ENCODE results near the gene SH3PXD2A.

Gene SH3PXD2A

DNA sequence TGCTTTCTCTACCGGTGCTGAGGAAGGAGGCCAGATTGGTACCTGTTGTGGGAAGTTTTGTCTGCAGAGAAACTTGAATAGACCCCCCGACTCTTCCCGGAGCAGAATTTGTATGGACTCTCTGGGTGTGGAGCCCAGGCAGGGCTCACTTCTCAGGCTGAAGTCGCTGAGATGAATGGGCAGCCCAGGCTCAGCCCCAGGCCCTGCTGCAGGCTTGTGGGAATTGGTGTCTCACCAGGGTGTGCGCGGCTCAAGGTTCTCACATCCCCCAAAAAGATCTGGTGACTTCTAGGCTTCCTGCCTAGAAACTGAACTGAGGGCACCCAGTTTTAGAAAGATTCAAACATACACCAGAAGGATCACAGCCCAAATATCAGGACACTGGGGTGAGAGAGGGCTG lies 258.4 kb downstream of the SH3PXD2A start:
- no peak for DNase-seq

DNA sequence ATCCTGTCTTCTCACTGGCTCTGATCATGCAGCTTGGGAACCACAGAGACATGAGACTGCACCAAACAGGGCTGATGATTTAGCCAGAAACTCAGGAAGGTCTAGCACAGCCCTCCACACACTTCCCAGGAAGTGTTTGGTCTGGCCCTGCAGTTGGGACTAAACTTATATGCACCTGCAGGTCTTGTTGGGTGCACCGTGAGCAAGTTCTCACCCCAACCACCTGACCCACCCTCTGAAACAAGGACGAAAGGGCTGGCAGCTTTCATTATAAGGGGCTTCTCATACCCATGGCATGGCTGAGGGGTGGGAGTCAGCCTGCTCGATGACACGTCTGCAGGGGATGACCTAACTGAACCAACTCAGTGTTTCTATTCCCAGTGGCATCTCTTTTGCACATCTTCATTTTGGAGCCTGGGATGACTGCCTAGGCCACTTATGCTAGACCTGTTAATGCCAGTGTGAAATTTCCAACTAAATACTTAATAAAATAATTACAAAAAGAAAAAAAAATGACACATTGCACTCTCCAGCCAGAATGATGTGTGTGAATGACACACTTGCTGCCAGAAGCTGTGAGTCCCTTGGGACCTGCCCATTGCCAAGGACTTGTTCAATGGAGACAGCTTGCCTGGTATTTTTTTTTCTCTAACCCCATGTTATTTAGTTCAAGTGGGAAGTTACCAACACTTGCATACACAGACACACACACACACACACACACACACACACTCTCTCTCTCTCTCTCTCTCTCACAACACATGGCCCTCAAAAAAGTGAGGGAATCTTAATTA lies 259.2 kb downstream of the SH3PXD2A start:
- DNase-seq, result no peak

DNA sequence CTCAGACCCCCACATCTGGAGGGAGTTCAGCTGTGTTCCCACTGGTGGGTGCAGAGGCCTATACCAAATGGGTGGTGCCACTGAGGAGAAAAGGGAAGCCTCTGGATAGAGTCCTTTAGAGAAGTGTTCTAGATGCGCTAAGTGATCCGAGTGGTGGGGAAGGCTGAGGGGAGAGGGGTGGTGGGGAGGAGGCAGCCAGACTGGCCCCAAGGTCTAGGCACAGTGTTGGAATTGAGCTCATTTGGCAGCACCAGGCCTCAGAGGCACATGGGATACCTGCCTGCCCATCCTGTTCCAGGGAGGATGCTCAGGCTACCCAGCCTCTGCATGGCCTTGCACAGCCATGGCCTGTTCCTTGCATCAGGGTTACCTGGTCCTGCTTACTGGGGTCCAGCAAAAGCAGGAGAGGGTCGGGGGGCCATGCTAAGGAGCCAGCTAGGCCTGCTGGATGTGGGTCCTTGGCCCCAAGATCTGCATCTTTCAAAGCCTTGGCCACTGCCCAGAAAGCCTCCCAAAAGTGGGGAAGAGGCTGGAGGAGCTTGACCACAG lies 262.3 kb downstream of the SH3PXD2A start:
- DNase-seq, result no peak

DNA sequence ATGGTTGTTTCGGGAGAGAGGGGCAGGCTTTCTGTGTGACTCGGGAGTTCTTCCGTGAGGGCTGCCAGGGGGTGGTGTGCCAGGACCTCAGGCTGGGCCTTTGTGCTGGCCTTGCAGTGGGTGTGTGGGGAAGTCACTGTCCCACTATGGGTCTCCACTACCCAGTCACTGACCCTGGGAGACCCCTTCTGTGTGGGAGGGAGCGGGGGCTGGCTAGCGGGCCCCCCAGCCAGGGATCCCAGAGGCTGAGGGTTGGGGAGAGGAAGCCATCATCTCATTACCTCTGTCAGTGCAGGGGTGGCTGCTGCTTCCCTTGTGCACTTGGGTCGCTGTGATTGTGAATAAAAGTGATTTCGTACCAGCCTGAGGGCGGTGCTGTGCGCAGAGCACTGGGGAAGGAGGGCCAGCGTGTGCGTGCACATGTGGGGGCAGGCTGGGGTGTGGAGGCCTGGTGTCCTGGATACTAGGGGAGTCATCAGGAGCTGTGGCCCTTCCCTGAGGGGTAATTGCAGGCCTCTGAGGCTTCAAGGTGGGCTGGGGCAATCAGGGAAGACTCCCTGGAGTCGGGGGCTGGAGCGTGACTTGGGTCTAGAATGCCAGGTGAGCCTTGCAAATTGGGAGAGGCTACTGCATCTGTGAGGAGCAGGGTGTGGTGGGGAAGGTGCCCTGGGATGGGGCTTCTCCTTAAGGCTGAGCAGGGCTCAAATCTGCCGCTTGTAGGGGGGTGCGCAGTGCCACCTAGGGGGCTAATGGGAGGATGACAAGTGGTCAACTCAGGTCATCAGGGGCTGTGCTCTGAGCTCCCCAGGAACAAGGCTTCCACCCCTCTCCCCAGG lies 263.0 kb downstream of the SH3PXD2A start:
- DNase-seq, result peak; percentile 50

DNA sequence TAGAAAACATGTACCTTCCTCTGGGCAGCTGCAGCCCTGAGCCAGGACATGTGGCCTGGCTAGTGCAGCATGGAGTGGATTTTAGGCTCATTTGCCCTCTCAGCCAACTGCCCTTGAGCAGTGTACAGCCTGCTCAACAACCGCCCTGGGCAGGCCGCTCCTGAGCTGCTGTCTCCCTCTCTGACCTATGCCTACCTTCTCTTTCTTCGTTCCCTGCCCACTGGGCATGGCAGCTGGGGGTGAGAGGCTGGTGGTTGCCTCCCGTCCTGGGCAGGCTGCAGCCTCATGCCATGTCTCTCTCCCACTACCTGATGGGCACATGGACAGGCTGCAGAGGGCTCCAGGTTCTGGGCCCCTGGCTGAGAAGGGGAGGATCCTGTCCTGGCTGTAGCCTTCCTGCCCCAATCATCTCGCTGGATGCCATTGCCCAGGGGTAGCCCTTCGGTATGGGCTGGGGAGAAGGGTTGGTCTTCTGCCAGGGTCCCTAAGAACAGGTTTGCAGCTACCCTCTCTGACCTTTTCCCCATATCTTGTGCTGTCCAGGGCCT lies 264.6 kb downstream of the SH3PXD2A start:
- DNase-seq, result no peak

DNA sequence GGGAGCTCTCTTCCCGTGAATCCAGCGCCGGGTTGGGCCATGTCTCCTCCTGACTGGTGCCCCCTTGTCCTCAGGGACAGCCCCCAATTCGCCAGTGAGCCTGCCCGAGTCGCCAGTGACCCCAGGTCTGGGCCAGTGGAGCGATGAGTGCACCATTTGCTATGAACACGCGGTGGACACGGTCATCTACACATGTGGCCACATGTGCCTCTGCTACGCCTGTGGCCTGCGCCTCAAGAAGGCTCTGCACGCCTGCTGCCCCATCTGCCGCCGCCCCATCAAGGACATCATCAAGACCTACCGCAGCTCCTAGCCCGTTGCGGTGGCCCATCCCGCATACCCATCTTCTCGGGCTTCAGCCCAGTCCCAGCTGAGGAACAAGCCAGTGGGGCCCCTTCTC lies 265.3 kb downstream of the SH3PXD2A start:
- DNase-seq, result no peak

DNA sequence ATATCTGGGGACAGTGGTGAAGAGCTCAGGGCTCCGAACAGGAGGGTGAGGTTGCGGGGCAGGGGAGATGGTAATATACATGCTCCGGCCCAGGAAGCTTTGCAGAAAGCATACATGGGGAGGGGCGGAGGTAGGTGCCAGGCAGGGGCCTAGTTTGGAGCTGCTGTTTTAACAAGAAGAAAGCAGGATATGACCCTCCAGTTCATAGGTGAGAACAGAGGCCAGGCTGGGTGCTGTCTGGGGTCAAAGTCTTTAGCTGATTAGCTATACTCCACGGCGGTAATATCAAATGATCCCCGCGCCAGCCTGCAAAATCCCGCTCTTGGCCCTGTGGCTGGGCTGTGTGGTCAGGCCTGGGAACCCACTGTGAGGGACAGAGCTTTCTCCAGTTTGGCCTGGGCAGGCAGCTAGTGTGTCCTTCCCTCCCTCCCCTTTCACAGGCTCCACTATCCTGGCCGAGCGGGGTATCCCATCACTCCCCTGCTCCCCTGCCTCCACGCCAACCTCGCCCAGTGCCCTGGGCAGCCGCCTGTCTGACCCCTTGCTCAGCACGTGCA lies 266.2 kb downstream of the SH3PXD2A start:
- no peak for DNase-seq

DNA sequence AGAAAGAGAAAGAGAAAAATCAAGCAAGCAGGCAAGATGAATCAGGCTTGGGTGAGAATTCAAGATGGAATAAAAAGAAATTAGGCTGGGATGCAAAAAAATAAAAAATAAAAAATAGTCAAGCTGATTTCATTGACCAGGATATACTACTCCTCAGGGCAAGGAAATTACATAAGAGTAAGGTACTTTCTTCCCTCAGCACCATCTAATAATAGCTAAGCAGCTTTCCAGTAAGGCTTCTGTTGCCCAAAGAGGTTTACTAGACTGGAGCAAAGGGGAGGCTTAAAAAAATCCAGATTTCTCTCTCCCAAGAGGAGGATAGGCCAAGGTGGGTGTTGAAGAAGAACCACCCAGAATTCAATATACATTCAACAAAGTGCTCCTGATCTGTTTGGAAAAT lies 268.3 kb downstream of the SH3PXD2A start:
- no peak for DNase-seq

DNA sequence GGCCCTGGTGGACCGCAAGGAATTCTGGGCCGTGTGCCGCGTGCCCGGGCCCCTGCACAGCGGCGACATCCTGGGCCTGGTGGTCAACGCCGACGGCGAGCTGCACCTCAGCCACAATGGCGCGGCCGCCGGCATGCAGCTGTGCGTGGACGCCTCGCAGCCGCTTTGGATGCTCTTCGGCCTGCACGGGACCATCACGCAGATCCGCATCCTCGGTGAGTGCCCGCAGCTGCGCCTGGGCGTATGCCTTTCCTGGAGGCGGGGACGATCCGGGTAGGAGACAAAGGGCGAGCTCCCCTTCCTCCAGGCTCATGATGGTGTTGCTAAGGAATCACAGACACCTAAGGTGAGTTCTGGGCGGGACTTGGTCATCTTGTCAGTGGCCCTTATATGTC lies 270.4 kb downstream of the SH3PXD2A start:
- DNase-seq, result no peak

DNA sequence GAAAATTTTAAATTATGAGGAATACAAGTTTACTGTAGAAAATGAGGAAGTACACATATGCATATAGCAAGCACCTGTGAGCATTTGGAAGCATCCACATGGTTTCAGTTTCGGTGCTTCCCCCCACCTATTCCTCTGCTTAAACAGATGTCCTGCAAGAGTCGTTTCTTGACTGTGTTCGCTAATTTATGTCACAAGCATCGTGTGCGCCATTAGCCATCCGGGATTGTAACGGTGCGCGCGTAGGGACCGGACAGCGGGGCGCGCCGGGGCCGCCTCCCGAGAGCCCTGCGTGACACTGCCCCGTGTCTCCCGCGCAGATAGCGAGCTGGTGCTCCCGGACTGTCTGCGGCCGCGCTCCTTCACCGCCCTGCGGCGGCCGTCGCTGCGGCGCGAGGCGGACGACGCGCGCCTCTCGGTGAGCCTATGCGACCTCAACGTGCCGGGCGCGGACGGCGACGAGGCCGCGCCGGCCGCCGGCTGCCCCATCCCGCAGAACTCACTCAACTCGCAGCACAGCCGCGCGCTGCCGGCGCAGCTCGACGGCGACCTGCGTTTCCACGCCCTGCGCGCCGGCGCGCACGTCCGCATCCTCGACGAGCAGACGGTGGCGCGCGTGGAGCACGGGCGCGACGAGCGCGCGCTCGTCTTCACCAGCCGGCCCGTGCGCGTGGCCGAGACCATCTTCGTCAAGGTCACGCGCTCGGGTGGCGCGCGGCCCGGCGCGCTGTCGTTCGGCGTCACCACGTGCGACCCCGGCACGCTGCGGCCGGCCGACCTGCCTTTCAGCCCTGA lies 271.0 kb downstream of the SH3PXD2A start:
- no peak for DNase-seq

DNA sequence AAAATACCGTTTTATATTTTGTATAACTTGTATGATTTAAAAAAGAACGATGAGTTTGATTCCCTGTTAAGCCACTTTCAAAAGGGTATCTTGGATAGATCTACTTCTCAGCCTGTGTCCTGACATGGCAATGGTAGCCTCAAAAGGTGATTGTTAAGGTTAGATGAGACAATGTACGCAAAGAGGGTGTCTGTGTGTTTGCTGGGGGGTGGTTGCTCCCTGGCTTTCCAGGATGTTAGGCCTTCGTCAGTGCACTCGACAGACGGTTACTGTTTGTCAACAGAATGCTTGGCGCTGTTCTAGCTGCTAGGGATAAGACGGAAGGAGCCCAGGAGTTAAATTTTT lies 271.5 kb downstream of the SH3PXD2A start:
- DNase-seq, result no peak

DNA sequence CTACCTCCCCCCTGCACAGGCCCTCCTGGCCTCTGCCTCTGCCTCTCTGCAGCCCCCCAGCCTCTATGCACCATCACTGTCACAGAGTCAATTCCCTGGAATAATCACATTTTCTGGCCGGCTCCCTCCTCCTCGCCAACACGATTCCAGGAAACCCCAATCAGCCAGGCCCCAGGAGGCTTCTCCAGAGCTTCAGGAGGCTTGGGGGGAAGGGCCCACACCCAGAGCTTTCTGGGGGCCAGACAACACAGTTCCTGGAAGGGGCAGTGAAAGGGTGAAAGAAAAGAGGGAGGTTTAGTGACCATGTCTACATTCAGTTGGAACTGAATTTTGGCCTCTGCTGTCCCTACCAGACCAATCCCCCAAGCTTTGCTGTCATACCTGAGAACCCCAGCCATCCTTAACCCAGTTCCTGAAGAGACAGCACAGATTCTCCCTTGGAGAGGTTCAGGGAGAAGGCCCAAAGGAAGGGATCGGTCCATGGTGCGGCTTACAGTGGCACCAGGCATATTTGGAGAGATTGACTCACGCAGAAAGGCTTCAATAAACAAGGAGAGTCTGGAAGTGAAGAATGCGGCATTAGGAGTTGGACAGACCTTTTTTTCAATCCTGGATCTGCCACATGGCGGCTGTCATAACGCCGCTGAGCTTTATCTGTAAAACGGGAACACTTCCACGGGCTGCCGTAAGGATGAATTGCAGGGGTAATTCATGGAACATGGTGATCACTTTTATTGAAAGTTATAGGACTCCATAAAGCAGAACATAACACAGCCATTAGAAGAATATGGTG lies 272.8 kb downstream of the SH3PXD2A start:
- DNase-seq, result no peak

DNA sequence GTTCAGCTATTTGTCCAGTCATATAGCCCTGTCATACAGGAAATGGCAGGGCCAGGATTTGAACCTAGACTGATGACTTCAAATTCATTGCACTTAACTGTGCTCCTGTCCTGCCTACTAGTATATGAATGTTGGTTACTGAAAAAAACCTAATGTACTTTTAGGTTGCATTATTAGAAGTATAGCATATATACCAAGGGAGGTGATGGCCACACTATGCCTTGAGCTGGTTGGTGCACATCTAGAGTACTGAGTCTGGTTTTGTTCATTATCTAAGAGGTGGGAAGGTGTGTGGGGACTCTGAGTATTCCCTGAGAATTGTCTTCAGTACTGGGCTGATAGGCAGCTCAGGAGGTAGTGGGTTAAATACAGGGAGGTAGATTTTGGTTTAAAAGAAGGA lies 273.9 kb downstream of the SH3PXD2A start:
- no peak for DNase-seq

DNA sequence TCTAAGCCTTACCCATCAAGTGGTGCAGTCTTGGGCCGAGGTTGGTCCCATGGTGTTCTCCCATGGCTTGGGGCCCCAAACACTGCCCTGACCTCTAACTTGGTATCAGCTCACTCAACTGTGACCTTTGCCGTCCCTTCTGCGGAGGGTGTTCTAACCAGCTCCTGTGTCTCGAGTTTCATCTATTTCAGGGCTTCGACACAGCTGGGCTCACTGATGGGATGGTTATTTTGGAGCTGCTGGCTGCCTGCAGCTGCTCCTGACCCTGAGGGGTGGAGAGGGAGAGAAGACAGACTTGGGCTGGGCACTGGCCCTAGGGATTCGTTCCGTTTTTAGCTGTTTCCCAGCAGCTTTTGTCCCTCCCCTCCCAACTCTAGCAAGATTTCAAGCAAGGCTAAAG lies 274.9 kb downstream of the SH3PXD2A start:
- DNase-seq, result no peak

DNA sequence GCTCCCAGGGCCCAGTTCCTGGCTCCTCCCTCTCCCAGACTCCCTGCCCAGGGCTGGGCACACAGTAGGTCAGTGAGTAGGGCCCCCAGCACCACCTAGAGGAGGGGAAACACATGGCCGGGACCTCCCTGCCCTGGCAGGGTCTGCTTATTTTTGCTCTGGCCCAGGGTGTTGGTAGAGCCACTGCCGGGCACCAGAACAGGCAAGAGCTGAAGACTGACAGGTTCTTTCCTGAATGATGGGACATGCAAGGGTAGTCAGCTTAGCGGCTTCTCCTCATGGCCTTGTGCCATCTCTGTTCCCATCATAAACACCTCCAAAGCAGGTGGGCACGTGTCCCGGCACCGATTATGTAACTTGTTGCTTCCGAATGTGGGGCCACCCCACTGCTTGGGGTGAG lies 275.4 kb downstream of the SH3PXD2A start:
- DNase-seq, result no peak

DNA sequence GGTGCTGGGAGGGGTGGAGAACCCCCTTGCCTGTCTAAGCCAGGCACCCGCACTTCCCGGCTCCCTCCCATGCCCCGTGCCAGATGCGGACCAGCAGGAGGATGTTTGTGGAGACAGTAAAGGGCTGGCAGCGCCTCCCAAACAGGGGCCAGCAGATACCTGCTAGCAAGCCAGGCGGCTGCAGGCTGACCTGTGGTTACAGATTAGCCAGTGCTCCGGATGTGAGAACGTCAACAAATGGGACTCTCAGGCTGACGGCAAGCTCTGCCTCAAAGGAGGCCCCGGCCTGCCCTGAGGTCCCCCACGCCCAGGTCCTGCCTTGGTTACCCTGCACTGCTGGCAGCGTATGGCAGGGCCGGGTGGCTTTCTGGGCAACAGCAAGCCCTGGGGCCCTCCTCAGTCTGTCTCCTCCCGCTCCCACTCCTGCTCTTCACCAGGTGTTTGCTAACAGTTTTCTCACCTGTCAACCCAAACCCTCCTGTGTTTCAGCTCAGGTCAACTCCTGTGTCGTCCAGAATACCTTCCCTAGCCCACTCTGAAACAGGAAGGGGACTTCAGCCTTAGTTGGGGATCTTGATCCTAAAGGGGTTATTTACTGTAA lies 276.5 kb downstream of the SH3PXD2A start:
- no peak for DNase-seq

DNA sequence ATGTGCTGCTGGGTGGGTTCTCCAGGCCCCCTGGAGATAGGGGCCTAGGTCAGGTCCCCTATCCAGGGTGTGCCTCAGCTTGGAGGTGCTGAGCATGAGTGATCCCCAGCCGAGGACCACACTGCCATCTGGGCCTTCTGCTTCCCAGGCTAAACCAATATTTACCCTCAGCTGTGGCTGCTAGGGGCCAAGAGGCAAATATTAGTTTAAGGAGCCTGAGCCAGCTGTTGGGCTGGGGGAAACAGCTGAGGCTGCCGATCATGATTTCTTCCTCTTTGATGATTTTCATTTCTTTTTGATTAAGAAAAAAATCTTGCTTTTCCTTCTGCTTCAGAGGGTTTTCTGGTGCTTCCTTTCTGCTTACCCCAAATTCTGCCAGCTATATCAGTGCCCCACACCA lies 278.5 kb downstream of the SH3PXD2A start:
- DNase-seq, result no peak

DNA sequence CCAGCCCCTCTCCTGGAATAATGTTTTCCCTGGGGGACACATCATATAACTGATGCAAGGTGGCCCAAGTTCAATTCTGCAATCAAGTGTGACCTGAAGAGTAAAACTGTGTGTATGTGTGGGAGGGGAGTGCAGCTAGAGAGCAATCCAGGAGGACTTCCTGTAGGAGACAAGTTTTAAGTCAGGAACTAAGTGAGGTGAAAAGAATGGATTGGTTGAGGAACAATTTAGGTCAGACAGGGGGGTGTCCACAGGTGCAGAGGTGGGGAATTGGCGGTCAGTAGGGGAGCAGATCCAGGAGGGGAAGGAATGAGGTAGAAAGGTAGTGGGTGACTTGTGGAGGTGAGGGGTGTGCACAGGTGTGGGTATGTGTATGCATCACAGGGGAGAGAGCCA lies 279.3 kb downstream of the SH3PXD2A start:
- no peak for DNase-seq

DNA sequence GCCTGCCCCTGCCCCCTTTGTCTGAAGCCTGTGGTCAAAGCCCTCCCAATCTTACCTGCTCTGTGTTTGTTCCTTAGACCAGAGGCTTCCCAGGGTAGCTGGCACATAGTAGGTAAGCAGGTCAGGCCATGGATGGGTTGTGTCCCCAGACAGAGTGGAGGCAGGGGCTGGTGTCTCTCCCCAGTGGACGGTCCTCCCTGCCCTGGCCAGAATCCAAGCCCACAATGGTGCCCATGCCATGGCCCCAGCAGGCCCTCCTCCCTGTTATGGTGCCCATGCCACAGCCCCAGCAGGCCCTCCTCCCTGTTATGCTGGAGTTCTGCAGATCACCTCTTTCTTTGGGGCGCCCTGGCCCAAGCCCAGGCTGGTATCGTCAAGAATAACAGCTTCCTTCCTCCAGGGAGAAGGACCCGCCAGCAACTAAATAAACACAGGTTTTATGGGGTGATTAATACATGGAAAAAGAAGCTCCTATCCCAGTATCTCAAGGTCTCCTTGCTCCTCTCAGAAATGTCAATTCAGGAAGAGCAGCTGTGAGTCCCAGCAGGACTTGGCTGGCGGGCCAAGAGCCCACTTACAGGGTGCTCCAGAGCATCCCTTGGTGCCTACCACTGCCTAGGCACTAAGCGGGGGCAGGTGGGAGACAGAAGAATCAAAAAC lies 279.8 kb downstream of the SH3PXD2A start:
- peak; percentile 21 for DNase-seq

DNA sequence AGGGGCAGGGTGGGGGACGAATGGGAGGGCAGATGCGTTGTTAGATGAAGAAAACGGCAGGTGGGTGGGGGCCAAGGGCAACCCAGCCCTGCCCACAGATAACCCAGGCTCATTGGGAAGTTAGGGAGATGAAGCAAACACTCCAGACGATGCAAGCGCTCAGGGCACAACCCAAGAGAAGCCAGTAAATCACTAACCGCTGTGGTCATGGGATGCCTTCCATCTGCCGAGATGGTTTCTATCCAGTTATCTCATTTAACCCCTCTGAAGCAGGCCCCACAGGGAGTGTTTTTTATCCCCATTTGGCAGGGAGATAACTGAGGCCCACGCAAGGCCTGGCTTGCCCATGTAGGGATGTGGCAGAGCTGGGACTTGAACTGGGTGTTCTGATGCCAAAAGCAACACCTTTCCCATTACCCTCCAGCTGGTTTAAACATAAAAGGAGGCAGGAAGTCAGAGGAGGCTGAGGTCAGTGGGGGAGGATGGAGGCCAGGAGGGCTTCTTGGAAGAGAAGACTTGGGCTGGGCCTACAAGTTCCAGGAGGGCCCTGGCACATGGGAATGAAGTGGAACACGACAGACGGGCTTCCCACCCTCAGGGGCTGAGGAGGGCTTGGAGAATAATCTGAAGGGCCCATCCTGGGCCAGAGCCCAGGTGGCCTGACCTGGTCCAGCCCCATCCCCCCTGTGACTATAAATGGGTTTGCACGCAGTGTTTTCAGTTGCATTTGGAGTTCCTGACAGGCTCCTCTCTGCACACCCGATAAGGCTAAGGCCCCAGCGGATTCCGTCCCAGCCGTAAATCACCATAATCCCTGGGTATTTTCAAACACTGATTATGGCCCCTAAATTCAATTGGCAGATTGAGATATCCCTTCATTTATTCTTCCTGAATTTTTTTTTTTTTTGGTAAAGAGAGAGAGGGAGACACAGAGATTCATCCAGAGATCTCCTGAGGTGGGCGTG lies 281.0 kb downstream of the SH3PXD2A start:
- DNase-seq, result no peak

Data from EL (cell line).